Measurements from ENCODE around the gene TTLL8. TPM values are rescaled to one million over a fixed set of nuclear protein-coding genes. Genes with fewer than 3 reads are reported as not detected.

TTLL8 gene
- total RNA-seq, 1 experiment from 2014 or later = not detected

GRCh38 chr22:50025993-50026392, 32.1 kb downstream of the TTLL8 start:
- ATAC-seq (no peak), DNase-seq (ENCODE audit: low read depth, low spot score) (no peak)
- H3K36me3 ChIP-seq (ENCODE audit: control insufficient read depth in 1 of 2, insufficient read depth in 2 of 2, low read length in 2 of 2) = no peaks in the 10 kb centered on the region
- H3K27me3 ChIP-seq (ENCODE audit: insufficient read depth, low read length) = no peaks in the 10 kb centered on the region
- H3K4me1 ChIP-seq (ENCODE audit: control insufficient read depth in 1 of 2, insufficient read depth in 2 of 2, low read length in 2 of 2) = peaks cover 4 to 13% of the 10 kb centered on the region in 2 experiments; a peak in 2 of 4 replicates
- no peaks in the 10 kb centered on the region for H3K9me2 ChIP-seq (ENCODE audit: insufficient read depth)
- intact Hi-C loops (cut with micrococcal nuclease) = no loop called here
- ChIA-PET POLR2A (no interaction called here), RAD21 (ENCODE audit: low non-redundant PET in 1 of 2, low total read pairs in 2 of 2, uncharacterized antibody in 2 of 2, unreplicated experiment in 2 of 2) (no interaction called here), CTCF (no interaction called here)
- H4K20me1 ChIP-seq (ENCODE audit: insufficient read depth) = no peaks in the 10 kb centered on the region
- no peak overlapping the region for H3K9ac ChIP-seq (ENCODE audit: low read length)
- no TSS peak for BruUV-seq (replicated peaks)
- H3K79me2 ChIP-seq (ENCODE audit: insufficient read depth, low read length) = no peaks in the 10 kb centered on the region
- TF ChIP-seq JUND (IDR thresholded peaks at IDR 0.05) (no peak), TCF7L2 (IDR thresholded peaks at IDR 0.05; ENCODE audit: borderline replicate concordance, extremely low read depth, insufficient read depth, insufficient read length) (no peak), REST (IDR thresholded peaks at IDR 0.05; ENCODE audit: low read depth) (no peak), EGR1 (IDR thresholded peaks at IDR 0.05; ENCODE audit: low read depth) (no peak), YY1 (IDR thresholded peaks at IDR 0.05; ENCODE audit: extremely low read depth, insufficient replicate concordance, low read depth, low read length) (no peak), EZH2 (IDR thresholded peaks at IDR 0.05) (no peak), FOSL1 (IDR thresholded peaks at IDR 0.05; ENCODE audit: low read depth) (no peak), ELF1 (IDR thresholded peaks at IDR 0.05; ENCODE audit: borderline replicate concordance, low read depth) (no peak), CEBPB (IDR thresholded peaks at IDR 0.05; ENCODE audit: low read depth) (no peak), ZNF274 (IDR thresholded peaks at IDR 0.05; ENCODE audit: low read depth, low read length) (no peak), ZFX (IDR thresholded peaks at IDR 0.05) (no peak), POLR2A (IDR thresholded peaks at IDR 0.05; ENCODE audit: borderline replicate concordance, extremely low read depth, insufficient read depth, insufficient read length) (no peak), SRF (IDR thresholded peaks at IDR 0.05; ENCODE audit: low read depth) (no peak), SIN3A (IDR thresholded peaks at IDR 0.05; ENCODE audit: low read depth) (no peak), RAD21 (IDR thresholded peaks at IDR 0.05; ENCODE audit: low read depth) (no peak)
- TF ChIP-seq, protein P1, sequence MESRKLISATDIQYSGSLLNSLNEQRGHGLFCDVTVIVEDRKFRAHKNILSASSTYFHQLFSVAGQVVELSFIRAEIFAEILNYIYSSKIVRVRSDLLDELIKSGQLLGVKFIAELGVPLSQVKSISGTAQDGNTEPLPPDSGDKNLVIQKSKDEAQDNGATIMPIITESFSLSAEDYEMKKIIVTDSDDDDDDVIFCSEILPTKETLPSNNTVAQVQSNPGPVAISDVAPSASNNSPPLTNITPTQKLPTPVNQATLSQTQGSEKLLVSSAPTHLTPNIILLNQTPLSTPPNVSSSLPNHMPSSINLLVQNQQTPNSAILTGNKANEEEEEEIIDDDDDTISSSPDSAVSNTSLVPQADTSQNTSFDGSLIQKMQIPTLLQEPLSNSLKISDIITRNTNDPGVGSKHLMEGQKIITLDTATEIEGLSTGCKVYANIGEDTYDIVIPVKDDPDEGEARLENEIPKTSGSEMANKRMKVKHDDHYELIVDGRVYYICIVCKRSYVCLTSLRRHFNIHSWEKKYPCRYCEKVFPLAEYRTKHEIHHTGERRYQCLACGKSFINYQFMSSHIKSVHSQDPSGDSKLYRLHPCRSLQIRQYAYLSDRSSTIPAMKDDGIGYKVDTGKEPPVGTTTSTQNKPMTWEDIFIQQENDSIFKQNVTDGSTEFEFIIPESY (IDR thresholded peaks at IDR 0.05; ENCODE audit: extremely low read depth, insufficient replicate concordance, low read length) = no peak
- TF ChIP-seq, protein P2, sequence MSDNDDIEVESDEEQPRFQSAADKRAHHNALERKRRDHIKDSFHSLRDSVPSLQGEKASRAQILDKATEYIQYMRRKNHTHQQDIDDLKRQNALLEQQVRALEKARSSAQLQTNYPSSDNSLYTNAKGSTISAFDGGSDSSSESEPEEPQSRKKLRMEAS (IDR thresholded peaks at IDR 0.05) = no peak
- TF ChIP-seq, protein P3, sequence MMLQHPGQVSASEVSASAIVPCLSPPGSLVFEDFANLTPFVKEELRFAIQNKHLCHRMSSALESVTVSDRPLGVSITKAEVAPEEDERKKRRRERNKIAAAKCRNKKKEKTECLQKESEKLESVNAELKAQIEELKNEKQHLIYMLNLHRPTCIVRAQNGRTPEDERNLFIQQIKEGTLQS (IDR thresholded peaks at IDR 0.05) = no peak
- TF ChIP-seq, protein P4, sequence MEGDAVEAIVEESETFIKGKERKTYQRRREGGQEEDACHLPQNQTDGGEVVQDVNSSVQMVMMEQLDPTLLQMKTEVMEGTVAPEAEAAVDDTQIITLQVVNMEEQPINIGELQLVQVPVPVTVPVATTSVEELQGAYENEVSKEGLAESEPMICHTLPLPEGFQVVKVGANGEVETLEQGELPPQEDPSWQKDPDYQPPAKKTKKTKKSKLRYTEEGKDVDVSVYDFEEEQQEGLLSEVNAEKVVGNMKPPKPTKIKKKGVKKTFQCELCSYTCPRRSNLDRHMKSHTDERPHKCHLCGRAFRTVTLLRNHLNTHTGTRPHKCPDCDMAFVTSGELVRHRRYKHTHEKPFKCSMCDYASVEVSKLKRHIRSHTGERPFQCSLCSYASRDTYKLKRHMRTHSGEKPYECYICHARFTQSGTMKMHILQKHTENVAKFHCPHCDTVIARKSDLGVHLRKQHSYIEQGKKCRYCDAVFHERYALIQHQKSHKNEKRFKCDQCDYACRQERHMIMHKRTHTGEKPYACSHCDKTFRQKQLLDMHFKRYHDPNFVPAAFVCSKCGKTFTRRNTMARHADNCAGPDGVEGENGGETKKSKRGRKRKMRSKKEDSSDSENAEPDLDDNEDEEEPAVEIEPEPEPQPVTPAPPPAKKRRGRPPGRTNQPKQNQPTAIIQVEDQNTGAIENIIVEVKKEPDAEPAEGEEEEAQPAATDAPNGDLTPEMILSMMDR (IDR thresholded peaks at IDR 0.05 in 2 of 3, conservative IDR thresholded peaks at IDR 0.05 in 1 of 3; ENCODE audit: borderline replicate concordance in 1 of 3, insufficient read depth in 1 of 3, low read depth in 2 of 3, low read length in 2 of 3) = no peak
- no peak overlapping the region for H3K4me3 ChIP-seq (replicated peaks in 1 of 2; ENCODE audit: low read depth in 1 of 2, low read length in 2 of 2)
- peaks cover 0 to under 1% of the 10 kb centered on the region in 2 experiments; a peak in 1 of 4 replicates for H3K9me3 ChIP-seq (ENCODE audit: control insufficient read depth in 1 of 2, insufficient read depth in 1 of 2, low read depth in 1 of 2, low read length in 2 of 2)
- H3K4me2 ChIP-seq (ENCODE audit: low read length) = no peak overlapping the region
- H3K27ac ChIP-seq (ENCODE audit: low read depth, low read length) = no peak overlapping the region
- H2AFZ ChIP-seq (ENCODE audit: low read depth, low read length, poor library complexity, severe bottlenecking) = no peak overlapping the region

Data from HCT116 (cell line).